ENCODE data around the gene CUEDC2. TPM values are rescaled to one million over a fixed set of nuclear protein-coding genes. Genes with fewer than 3 reads are reported as not detected.
A peak's percentile ranks its signal among the peaks of the same experiment; 100 is the strongest.

The CUEDC2 gene, protein sequence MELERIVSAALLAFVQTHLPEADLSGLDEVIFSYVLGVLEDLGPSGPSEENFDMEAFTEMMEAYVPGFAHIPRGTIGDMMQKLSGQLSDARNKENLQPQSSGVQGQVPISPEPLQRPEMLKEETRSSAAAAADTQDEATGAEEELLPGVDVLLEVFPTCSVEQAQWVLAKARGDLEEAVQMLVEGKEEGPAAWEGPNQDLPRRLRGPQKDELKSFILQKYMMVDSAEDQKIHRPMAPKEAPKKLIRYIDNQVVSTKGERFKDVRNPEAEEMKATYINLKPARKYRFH
- total RNA-seq = 118 and 121 TPM in 2 replicates
- long read RNA-seq, transcript CUEDC2-201 (9 exons, 1,191 nt) = major isoform, 71 of 85 reads
- long read RNA-seq, partial matches to known transcripts = 9 of 85 reads
- long read RNA-seq, other reads (novel, unspliced or antisense) = 5 of 85 reads

DNA sequence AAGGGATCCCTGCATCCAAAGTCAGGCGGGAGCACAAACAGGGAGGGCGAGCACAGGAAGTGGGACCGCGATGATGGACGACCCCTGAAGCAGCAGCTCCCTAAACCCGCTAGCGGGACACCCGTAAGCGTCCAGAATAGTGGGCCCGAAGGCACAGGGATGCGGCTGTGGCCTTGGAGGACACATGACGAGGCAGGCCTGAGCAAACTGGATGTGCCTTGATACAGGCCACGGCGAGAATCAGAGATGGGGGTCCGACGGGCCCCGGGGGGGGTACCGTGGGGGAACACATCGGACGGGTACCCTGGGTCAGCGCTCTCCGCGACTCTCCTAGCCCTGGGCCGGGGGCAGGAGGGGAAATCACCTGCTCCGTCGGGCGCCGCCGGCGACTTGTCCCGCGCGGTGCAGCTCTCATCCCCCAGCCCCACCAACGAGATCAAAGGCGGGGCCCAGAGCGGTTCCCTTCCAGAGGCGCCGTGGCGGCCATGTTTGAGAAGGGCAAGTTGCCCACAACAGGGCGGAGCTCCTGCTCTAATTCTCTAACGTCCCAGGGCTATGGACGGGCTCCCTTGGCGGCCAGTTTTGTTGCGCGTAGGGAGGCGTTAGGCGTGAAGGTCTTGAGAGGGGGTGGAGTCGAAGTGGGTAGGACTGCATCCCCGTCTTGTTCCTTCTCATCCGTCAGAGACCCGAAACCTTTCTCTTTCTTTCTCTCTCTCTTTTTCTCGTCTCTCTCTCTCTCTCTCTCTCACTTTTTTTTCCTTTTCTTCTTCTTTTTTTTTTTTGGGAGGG, at the start of gene CUEDC2:
Gene CUEDC2, minus strand, starts transcription at position 413 of the 789 bp plus-strand sequence. CDS start 7,386 bp downstream, outside the sequence.
- Mint-ChIP-seq H3K36me3 (ENCODE audit: low read depth) (no peaks in the 10 kb centered on the region), H3K4me3 (peak within 1 kb of the TSS; percentile 96), H3K9me3 (no peaks in the 10 kb centered on the region), H3K4me1 (peaks cover 58% of the 10 kb centered on the region), H3K27ac (ENCODE audit: unreplicated experiment) (peak within 1 kb of the TSS; percentile 91), H3K27me3 (ENCODE audit: low read depth) (peaks cover 11% of the 10 kb centered on the region)
- TF ChIP-seq, protein P1, sequence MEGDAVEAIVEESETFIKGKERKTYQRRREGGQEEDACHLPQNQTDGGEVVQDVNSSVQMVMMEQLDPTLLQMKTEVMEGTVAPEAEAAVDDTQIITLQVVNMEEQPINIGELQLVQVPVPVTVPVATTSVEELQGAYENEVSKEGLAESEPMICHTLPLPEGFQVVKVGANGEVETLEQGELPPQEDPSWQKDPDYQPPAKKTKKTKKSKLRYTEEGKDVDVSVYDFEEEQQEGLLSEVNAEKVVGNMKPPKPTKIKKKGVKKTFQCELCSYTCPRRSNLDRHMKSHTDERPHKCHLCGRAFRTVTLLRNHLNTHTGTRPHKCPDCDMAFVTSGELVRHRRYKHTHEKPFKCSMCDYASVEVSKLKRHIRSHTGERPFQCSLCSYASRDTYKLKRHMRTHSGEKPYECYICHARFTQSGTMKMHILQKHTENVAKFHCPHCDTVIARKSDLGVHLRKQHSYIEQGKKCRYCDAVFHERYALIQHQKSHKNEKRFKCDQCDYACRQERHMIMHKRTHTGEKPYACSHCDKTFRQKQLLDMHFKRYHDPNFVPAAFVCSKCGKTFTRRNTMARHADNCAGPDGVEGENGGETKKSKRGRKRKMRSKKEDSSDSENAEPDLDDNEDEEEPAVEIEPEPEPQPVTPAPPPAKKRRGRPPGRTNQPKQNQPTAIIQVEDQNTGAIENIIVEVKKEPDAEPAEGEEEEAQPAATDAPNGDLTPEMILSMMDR (conservative IDR thresholded peaks at IDR 0.05) = no peak
- DNase-seq (ENCODE audit: low read depth, low spot score) = peak; percentile 98

DNA sequence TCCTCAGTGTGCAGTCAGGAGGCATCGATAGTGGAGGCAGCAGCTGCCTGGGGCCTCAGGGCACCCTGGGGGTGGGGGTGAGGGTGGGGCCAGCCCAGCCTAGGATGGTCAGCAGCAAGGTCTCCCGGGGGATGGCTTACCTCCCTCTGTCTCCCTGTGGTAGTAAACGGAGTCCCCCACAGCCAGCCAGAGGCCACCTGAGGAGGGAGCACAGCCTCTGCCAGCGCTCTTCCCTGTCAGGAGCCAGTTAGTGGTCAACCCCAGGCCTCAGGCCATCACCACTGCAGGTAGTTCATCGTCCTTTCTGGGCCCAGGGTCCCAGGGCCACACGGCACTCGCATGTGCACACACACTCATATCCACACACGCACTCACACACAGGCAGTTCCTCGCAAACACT, 48.0 kb upstream of the CUEDC2 start:
- peaks cover 2% of the 10 kb centered on the region for H3K36me3 Mint-ChIP-seq (ENCODE audit: low read depth)
- DNase-seq (ENCODE audit: low read depth, low spot score) = no peak
- TF ChIP-seq, protein P1 (conservative IDR thresholded peaks at IDR 0.05) = no peak

DNA sequence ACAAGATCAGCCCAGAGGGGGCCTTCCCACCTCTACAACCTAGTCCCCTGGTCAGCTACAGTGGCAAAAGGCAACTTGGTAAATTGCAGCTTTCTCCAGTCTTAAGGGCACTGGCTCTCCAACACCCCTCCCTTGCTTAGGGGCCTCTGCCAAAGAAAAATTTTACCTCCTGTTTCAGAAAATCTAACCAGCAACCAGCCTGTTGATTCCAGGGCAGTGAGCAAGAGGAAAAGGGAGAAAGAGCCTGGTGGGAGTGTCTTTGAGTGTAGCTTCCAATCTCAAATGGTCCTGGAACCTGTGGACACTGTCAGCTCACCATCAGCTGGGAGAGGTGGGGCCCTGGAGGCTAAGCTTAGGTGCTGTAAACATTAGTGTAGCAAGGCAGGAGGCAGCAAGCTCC, 47.3 kb upstream of the CUEDC2 start:
- Mint-ChIP-seq H3K4me3 (no peak overlapping the region), H3K27ac (ENCODE audit: unreplicated experiment) (no peak overlapping the region), H3K36me3 (ENCODE audit: low read depth) (peaks cover 2% of the 10 kb centered on the region), H3K27me3 (ENCODE audit: low read depth) (no peaks in the 10 kb centered on the region), H3K4me1 (no peaks in the 10 kb centered on the region), H3K9me3 (no peaks in the 10 kb centered on the region)
- TF ChIP-seq, protein P1 (conservative IDR thresholded peaks at IDR 0.05) = no peak
- DNase-seq (ENCODE audit: low read depth, low spot score) = no peak

More for the DNA sequence above, 48.0 kb upstream of the CUEDC2 start:
- Mint-ChIP-seq H3K27me3 (ENCODE audit: low read depth) (no peaks in the 10 kb centered on the region), H3K4me1 (no peaks in the 10 kb centered on the region), H3K27ac (ENCODE audit: unreplicated experiment) (no peak overlapping the region), H3K9me3 (no peaks in the 10 kb centered on the region), H3K4me3 (no peak overlapping the region)

DNA sequence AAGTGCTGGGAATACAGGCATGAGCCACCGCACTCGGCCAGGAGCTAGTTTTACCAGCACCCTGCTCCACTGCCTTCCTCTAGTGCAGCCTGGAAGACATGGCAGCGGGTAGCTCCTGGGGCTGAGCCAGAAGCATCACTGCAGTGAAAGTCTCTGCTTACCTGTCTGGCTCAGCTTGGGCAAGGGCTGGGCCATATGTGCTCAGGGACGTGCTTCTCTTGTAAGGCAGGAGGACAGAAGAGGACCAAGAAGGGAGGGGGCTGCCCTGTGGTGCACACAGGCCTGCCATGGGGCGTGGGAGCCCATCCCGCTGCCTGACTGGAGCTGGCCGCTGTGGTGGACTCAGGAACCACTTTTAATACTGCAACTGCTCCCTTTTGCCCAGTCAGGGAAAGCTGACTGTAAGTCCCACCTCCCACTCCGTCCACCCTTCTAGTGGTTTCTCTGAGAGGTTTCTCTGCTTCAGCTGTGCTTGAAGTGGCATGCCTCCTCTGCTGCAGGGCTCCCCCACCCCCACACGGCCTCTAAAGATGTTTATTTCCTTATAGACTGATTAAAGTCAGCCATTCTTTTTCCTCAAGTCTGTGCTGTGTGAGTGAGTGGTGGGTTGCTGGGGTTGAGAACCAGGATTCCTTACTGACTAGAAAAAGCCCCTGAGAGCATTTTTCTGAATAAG, 44.2 kb upstream of the CUEDC2 start:
- Mint-ChIP-seq H3K27me3 (ENCODE audit: low read depth) (peaks cover 3% of the 10 kb centered on the region), H3K9me3 (no peaks in the 10 kb centered on the region), H3K36me3 (ENCODE audit: low read depth) (peaks cover 4% of the 10 kb centered on the region), H3K4me3 (no peak overlapping the region), H3K27ac (ENCODE audit: unreplicated experiment) (no peak overlapping the region), H3K4me1 (no peaks in the 10 kb centered on the region)
- DNase-seq (ENCODE audit: low read depth, low spot score) = no peak
- TF ChIP-seq, protein P1 (conservative IDR thresholded peaks at IDR 0.05) = no peak

DNA sequence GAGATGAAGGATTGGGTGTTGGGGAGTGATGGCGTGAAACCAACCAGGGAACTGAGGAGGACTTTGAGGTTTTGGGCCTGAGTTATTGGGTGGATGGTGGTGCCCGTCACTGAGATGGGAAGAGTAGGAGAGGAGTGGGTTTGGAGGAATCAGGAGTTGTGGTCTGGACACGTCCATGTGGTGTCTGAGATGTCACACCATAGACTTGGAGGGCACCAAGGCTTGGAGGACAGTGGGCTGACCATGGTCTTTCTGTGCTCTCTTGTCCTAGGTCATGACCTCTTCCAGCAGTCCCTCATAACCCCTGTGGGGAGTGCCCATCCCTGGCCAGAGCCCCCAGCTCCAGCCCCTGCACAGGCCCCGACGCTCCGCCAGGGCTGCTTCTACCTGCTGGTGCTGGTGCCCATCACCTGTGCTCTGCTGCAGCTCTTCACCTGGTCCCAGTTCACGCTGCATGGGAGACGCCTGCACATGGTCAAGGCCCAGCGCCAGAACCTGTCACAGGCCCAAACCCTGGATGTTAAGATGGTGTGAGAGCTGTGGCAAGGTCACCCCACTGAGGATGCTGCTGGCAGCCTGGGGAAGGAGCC, 43.2 kb upstream of the CUEDC2 start:
- Mint-ChIP-seq H3K27ac (ENCODE audit: unreplicated experiment) (peak overlapping the region; percentile 62), H3K9me3 (no peaks in the 10 kb centered on the region), H3K27me3 (ENCODE audit: low read depth) (peaks cover 3% of the 10 kb centered on the region), H3K4me1 (no peaks in the 10 kb centered on the region), H3K4me3 (peak overlapping the region; percentile 47), H3K36me3 (ENCODE audit: low read depth) (peaks cover 4% of the 10 kb centered on the region)
- TF ChIP-seq, protein P1 (conservative IDR thresholded peaks at IDR 0.05) = no peak
- no peak for DNase-seq (ENCODE audit: low read depth, low spot score)

Measured in neural crest cell (in vitro differentiated cells).